Loucy (cell line): Measurements from ENCODE around the gene RNFT2.

ENCODE experiments used
- EZH2phosphoT487 ChIP-seq: fragments of 200-600 bp; IDR thresholded peaks from 2 replicates; pipeline ENCODE4 v1.6.1; 2018; ENCODE audit warnings: antibody characterized with exemption, mild to moderate bottlenecking, moderate library complexity, borderline replicate concordance
- TF ChIP-seq, protein P1 (sequence below): fragments of 200-600 bp; sonication (generic); conservative IDR thresholded peaks from 2 replicates; pipeline ENCODE4 v1.5.1; 2014; ENCODE audit warnings: mild to moderate bottlenecking, antibody characterized with exemption, low read length

DNA sequence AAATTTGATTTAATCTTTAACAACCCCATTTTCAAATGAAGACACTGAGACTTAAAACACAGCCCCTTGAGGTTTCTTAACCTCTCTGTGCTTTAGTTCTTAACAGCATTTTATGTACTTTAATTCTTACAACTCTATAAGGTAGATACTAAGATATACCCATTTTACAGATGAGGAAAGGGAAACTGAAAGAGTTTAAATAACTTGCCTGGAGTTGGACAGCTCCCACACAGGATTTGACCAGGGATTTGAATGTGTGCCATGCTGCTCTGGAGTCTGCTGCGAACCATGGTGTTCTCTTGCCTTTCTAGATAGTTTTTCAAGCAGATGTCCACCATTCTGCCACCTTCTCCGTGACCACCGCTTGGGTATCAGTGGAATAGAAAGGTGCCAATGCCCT, 28.2 kb downstream of the RNFT2 start:
- TF ChIP-seq EZH2phosphoT487, result no peak
- TF ChIP-seq, protein P1, sequence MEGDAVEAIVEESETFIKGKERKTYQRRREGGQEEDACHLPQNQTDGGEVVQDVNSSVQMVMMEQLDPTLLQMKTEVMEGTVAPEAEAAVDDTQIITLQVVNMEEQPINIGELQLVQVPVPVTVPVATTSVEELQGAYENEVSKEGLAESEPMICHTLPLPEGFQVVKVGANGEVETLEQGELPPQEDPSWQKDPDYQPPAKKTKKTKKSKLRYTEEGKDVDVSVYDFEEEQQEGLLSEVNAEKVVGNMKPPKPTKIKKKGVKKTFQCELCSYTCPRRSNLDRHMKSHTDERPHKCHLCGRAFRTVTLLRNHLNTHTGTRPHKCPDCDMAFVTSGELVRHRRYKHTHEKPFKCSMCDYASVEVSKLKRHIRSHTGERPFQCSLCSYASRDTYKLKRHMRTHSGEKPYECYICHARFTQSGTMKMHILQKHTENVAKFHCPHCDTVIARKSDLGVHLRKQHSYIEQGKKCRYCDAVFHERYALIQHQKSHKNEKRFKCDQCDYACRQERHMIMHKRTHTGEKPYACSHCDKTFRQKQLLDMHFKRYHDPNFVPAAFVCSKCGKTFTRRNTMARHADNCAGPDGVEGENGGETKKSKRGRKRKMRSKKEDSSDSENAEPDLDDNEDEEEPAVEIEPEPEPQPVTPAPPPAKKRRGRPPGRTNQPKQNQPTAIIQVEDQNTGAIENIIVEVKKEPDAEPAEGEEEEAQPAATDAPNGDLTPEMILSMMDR, result no peak
